Esophagus muscularis mucosa (tissue), 4 donors: ENCODE data around the gene DIDO1. TPM values are rescaled to one million over a fixed set of nuclear protein-coding genes. Genes with fewer than 3 reads are reported as not detected.

Source experiments
- DNase-seq: peaks from one replicate; pipeline ENCODE4 v3.0.0-alpha.2; 2017; ENCODE audit errors: extremely low spot score
- H3K27ac ChIP-seq, 4 donors: fragments of 200-600 bp; sonication (generic); replicated peaks in 1 of 4; 1 replicate in 3 of 4; 2 replicates in 1 of 4; pipeline ENCODE4 v1.5.1; 2016 to 2019; ENCODE audit warnings: mild to moderate bottlenecking in 1 of 4
- H3K27me3 ChIP-seq, 4 donors: fragments of 200-600 bp; sonication (generic); one replicate each; pipeline versions ENCODE4 v1.5.1 to v1.6.0; 2016 to 2019
- H3K36me3 ChIP-seq, 4 donors: fragments of 200-600 bp; sonication (generic); one replicate each; pipeline ENCODE4 v1.5.1; 2016 to 2019
- H3K4me1 ChIP-seq, 4 donors: fragments of 200-600 bp; sonication (generic); one replicate each; pipeline ENCODE4 v1.5.1; 2016 to 2019
- H3K4me3 ChIP-seq, 4 donors: fragments of 200-600 bp; sonication (generic); 1 replicate in 2 of 4; 2 replicates in 2 of 4; pipeline ENCODE4 v1.5.1; 2016 to 2019; ENCODE audit warnings: mild to moderate bottlenecking in 4 of 4, moderate library complexity in 1 of 4
- H3K9me3 ChIP-seq, 4 donors: fragments of 200-600 bp; sonication (generic); 1 replicate in 3 of 4; 2 replicates in 1 of 4; pipeline ENCODE4 v1.5.1; 2016 to 2019
- CTCF ChIP-seq, 3 experiments: fragments of 200-600 bp in 2 of 3; fragments of 450-650 bp in 1 of 3; sonication (generic) in 2 of 3; IDR thresholded peaks; one replicate each; pipeline ENCODE4 v1.5.1; 2017 to 2019; ENCODE audit warnings: antibody characterized with exemption in 3 of 3, mild to moderate bottlenecking in 2 of 3, moderate library complexity in 1 of 3
- EP300 ChIP-seq: sonication (generic); formaldehyde crosslinking; IDR thresholded peaks from one replicate; pipeline ENCODE4 v1.6.1; 2017; ENCODE audit warnings: antibody characterized with exemption
- POLR2A ChIP-seq: fragments of 450-650 bp; IDR thresholded peaks from one replicate; pipeline ENCODE4 v1.6.1; 2017; ENCODE audit warnings: antibody characterized with exemption, moderate library complexity, mild to moderate bottlenecking, low read depth
- POLR2AphosphoS5 ChIP-seq, 2 donors: sonication (generic); formaldehyde crosslinking; IDR thresholded peaks; one replicate each; pipeline ENCODE4 v1.6.1; 2017; ENCODE audit warnings: antibody characterized with exemption in 2 of 2
- WGBS: methylation state at CpG from one replicate; pipeline ENCODE4 v1.1.5; 2018; 5-methylcytosine and 5-hydroxymethylcytosine counted together
- intact Hi-C: fragments of 100-400 bp; cut with DNase I; formaldehyde crosslinking; loops from one replicate; pipeline ENCODE4 v1.15.1; 2023
- total RNA-seq, 4 donors: library from RNA; depleted of rRNA; stranded (reverse); fragments of >200 nt; gene quantifications; one replicate each; pipeline versions ENCODE4 v1.1.0 to v1.2.1, GENCODE V29; 2016

DIDO1 gene
- total RNA-seq, 4 donors from 2014 or later: 48.9 to 61.6 (median 55.7) TPM

- 7% methylated on average over 6 of the region's 6 CpGs for WGBS
- no peak overlapping the region for H3K4me3 ChIP-seq
- peaks cover 40 to 63% (median 50%) of the 10 kb centered on the region in 4 donors for H3K36me3 ChIP-seq
- peak overlapping the region in 1 of 4 donors; percentile 22 for H3K27ac ChIP-seq
- DNase-seq: no peak
- H3K27me3 ChIP-seq: no peaks in the 10 kb centered on the region
- intact Hi-C loops: loop anchor here (5.0 kb wide), 1 partner anchor 108 kb away; the partner anchor contains the start of gene BHLHE23
- H3K4me1 ChIP-seq: peaks cover 22 to 34% (median 29%) of the 10 kb centered on the region in 4 donors
- no peaks in the 10 kb centered on the region for H3K9me3 ChIP-seq
- no peak for TF ChIP-seq EP300
- TF ChIP-seq CTCF (IDR thresholded peaks at IDR 0.05): peak in 2 of 3 experiments; percentile 19 to 31
Observed at GRCh38 chr20:62899633-62900051, 26.7 kb downstream of the DIDO1 start.

GRCh38 chr20:62898970-62899632, 27.2 kb downstream of the DIDO1 start:
- H3K36me3 ChIP-seq: peaks cover 40 to 63% (median 50%) of the 10 kb centered on the region in 4 donors
- TF ChIP-seq CTCF (IDR thresholded peaks at IDR 0.05) (no peak), POLR2AphosphoS5 (IDR thresholded peaks at IDR 0.05) (no peak), EP300 (no peak), POLR2A (no peak)
- H3K27me3 ChIP-seq: no peaks in the 10 kb centered on the region
- intact Hi-C loops: no loop called here
- WGBS: 41% methylated on average over 16 of the region's 16 CpGs
- H3K9me3 ChIP-seq: no peaks in the 10 kb centered on the region
- H3K4me1 ChIP-seq: peaks cover 22 to 34% (median 29%) of the 10 kb centered on the region in 4 donors
- no peak overlapping the region for H3K27ac ChIP-seq
- H3K4me3 ChIP-seq: no peak overlapping the region
- DNase-seq: no peak

- Histone ChIP-seq H3K27me3 (no peaks in the 10 kb centered on the region), H3K4me1 (peaks cover 22 to 34% (median 29%) of the 10 kb centered on the region in 4 donors), H3K27ac (no peak overlapping the region), H3K9me3 (no peaks in the 10 kb centered on the region), H3K4me3 (no peak overlapping the region), H3K36me3 (peaks cover 39 to 63% (median 50%) of the 10 kb centered on the region in 4 donors)
- intact Hi-C loops: no loop called here
- 80% methylated on average over 16 of the region's 16 CpGs for WGBS
- TF ChIP-seq POLR2AphosphoS5 (IDR thresholded peaks at IDR 0.05) (peak in 1 of 2 donors; percentile 0), POLR2A (no peak), CTCF (IDR thresholded peaks at IDR 0.05) (no peak), EP300 (no peak)
- no peak for DNase-seq
Observed at GRCh38 chr20:62898093-62898964, 28.0 kb downstream of the DIDO1 start.

GRCh38 chr20:62897666-62898065, 28.6 kb downstream of the DIDO1 start:
- H3K9me3 ChIP-seq: no peaks in the 10 kb centered on the region
- WGBS: 76% methylated on average over 11 of the region's 11 CpGs
- no peak for DNase-seq
- H3K4me3 ChIP-seq: no peak overlapping the region
- peaks cover 41 to 63% (median 51%) of the 10 kb centered on the region in 4 donors for H3K36me3 ChIP-seq
- peaks cover 22 to 34% (median 29%) of the 10 kb centered on the region in 4 donors for H3K4me1 ChIP-seq
- no peaks in the 10 kb centered on the region for H3K27me3 ChIP-seq
- no peak overlapping the region for H3K27ac ChIP-seq
- no peak for TF ChIP-seq POLR2A
- TF ChIP-seq CTCF (IDR thresholded peaks at IDR 0.05): no peak
- TF ChIP-seq EP300: no peak
- no peak for TF ChIP-seq POLR2AphosphoS5 (IDR thresholded peaks at IDR 0.05)
- intact Hi-C loops: no loop called here
